Stimulated activated CD8-positive, alpha-beta memory T cell treated with anti-CD3 and anti-CD28 coated beads, Interleukin-2, amount 100 ng/mL, for 48 hours (primary cell): ENCODE data around the gene PRELID2.
"Not testable (repeated sequence)": the region's sequence is repeated elsewhere in the genome, so short reads cannot be mapped to it uniquely, and the experiment has no call there.

ENCODE experiments used
- DNase-seq, 2 donors: peaks; one replicate each; pipeline ENCODE4 v3.0.0-alpha.2; 2020; ENCODE audit warnings: low read depth in 2 of 2

Gene PRELID2

GRCh38 chr5:145750199-145750598 lies 84.9 kb downstream of the PRELID2 start:
- DNase-seq, result no peak

DNA sequence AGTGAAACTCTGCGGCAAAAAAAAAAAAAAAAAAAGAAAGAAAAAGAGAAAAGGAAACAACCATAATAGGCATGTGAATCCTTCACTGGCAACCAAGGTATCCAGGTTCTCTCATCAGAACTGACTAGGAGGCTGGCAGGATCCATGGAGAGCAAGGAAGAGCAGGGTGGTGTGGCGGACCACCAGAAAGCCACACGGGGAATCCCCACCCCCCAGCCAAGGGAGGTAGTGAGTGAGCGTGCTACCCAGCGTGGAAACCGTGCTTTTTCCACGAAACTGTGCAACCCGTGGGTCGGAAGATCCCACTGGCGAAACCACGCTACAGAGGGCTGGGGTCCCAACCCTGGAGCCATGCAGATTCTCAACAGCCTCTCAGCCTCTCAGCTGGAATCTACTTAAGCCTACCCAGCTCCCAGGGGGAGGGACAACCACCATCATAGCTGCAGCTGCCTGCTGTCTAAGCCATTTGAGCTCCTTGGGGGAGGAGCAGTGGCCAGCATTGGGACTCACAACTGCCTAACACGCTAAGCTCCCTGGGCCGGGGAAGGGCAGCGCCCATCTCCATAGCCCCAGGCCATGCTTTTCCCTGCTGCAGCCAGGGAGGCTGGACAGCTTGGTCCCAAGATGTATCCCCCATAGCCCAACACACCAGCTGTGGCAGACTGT lies 91.6 kb downstream of the PRELID2 start:
- no peak for DNase-seq

- DNase-seq, result no peak
These were observed 95.3 kb downstream of the PRELID2 start for GRCh38 chr5:145739843-145740242.

DNA sequence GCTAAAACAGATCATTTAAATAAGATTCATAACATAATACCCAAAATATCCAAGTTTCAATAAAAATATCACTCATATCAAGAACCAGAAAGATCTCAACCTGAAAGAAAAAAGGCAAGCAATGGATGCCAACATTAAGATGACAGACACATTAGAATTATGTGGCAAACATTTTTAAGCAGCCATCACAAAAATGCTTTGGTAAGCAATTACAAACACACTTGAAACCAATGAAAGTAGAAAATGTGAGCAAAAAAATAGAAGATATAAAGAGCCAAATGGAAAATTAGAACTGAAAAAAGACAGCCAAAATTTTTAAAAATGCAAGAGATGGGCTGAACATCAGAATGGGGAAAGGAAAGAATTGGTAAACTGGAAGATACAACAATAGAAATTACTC lies 96.9 kb downstream of the PRELID2 start:
- DNase-seq, result no peak

DNA sequence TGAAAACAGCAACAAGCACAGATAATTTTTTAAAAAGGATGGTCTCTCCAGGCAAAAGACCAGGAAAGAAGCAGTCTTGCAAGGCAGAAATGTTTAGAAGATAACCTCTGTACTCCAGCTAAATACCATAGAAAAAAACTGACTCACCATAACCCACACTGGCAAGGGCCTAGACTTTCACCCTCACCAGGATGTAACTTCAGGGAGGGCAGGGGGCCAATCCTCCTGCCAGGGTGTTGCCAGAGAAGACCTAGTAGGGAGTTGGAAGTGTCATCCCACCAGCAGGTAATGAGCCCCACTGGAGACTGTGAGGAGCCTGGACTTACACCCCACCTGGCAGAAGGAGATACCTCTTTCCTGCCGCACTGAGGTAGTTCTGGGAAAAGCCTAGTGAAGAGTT lies 97.6 kb downstream of the PRELID2 start:
- no peak for DNase-seq

- DNase-seq, result not testable (repeated sequence)
These were observed 105.2 kb downstream of the PRELID2 start for GRCh38 chr5:145729956-145730355.

GRCh38 chr5:145723516-145723915 lies 111.6 kb downstream of the PRELID2 start:
- DNase-seq, result no peak

- no peak for DNase-seq
These were observed 116.2 kb downstream of the PRELID2 start for GRCh38 chr5:145718956-145719355.

DNA sequence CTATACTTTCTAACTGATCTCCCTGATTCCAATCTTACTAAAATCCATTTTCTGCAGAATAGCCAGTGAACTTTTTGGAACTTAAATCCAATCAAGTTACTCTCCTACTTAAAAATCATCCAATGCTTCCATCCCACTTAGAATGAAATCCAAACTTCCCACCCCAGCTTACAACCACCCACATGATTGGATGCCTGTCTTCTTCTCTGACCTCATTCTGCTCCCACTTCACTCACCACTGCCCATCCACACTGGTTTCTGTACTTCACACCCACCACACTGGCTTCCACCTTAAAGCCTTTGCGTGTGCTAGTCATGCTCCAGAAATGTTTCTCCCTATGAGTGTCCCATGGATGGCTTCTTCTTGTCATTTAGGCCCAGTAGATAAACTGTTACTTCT lies 119.7 kb downstream of the PRELID2 start:
- DNase-seq, result no peak

DNA sequence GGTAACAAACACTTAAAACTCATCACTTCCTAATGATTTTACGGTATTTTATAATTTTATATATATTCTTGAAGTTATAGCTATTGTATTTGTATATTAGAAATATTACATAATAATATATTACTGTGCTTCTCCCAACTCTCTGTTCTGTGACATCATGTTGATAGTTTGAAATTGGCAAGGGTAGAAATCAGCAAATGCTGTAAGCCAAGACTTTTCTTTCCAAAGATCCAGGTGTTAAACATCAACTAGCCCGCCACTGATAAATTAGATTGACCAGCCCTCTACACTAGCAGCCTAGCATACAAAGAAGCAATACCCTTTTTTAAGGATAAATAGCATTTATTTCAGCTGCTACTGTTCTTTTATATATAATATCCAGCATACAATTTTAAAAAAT lies 122.9 kb downstream of the PRELID2 start:
- no peak for DNase-seq

DNA sequence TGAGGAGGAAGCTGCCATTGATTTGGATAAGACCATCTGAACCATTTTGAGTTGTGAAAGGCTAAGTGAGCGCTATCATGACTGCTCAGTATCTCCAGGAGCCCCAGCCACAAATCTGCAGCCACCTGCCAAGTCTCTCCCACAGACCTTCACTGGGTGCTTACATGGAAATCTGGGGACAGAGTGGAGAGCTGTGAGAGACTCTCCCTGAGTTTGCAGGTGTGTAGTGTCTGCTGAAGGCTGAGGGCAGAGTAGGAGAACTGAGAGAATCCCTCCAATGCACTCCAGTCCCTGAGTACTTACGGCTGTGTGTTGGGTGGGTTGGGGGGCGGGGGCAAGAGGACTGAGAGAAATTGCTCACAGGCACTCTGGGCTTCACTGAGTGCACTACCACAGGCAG lies 123.7 kb downstream of the PRELID2 start:
- no peak for DNase-seq
